HL-60 (cell line): ENCODE measurements around the gene CHCHD1.

ENCODE experiments used
- DNase-seq, 2 experiments: peaks; one replicate each; pipeline ENCODE4 v3.0.0-alpha.2; 2010 to 2020; ENCODE audit warnings: low read depth in 1 of 2, low spot score in 1 of 2
- H3K27ac ChIP-seq: fragments of 250-450 bp; sonication (Bioruptor Pico); replicated peaks from 2 replicates; pipeline ENCODE4 v1.5.1; 2020; ENCODE audit warnings: mild to moderate bottlenecking, moderate library complexity
- H3K27me3 ChIP-seq: fragments of 250-450 bp; sonication (Bioruptor Pico); 2 replicates; pipeline ENCODE4 v1.5.1; 2021; ENCODE audit warnings: mild to moderate bottlenecking, moderate library complexity; ENCODE audit not compliant: insufficient read depth, poor library complexity, severe bottlenecking
- H3K4me3 ChIP-seq: replicated peaks from 2 replicates; pipeline ENCODE4 v1.5.1; 2011; ENCODE audit warnings: mild to moderate bottlenecking, control low read depth, low read length; ENCODE audit not compliant: insufficient read depth
- GABPA ChIP-seq: IDR thresholded peaks from 2 replicates; pipeline ENCODE4 v1.6.1; 2012; ENCODE audit warnings: low read depth
- POLR2AphosphoS5 ChIP-seq: IDR thresholded peaks from 2 replicates; pipeline ENCODE4 v1.6.1; 2012; ENCODE audit warnings: low read depth
- REST ChIP-seq: IDR thresholded peaks from 2 replicates; pipeline ENCODE4 v1.6.1; 2012; ENCODE audit warnings: low read depth; ENCODE audit not compliant: insufficient replicate concordance
- SPI1 ChIP-seq: IDR thresholded peaks from 2 replicates; pipeline ENCODE4 v1.6.1; 2012; ENCODE audit warnings: low read depth, mild to moderate bottlenecking, borderline replicate concordance
- TF ChIP-seq, protein P1 (sequence below): IDR thresholded peaks from one replicate; pipeline ENCODE4 v1.5.1; 2011; ENCODE audit warnings: low read length, control low read depth, inconsistent platforms; ENCODE audit not compliant: insufficient read depth

The CHCHD1 gene

GRCh38 chr10:73763343-73763742 is 18.5 kb upstream of the CHCHD1 start:
- TF ChIP-seq GABPA: no peak
- peak; percentile 67 for TF ChIP-seq SPI1
- no peak for TF ChIP-seq POLR2AphosphoS5
- TF ChIP-seq REST: no peak
- TF ChIP-seq, protein P1, sequence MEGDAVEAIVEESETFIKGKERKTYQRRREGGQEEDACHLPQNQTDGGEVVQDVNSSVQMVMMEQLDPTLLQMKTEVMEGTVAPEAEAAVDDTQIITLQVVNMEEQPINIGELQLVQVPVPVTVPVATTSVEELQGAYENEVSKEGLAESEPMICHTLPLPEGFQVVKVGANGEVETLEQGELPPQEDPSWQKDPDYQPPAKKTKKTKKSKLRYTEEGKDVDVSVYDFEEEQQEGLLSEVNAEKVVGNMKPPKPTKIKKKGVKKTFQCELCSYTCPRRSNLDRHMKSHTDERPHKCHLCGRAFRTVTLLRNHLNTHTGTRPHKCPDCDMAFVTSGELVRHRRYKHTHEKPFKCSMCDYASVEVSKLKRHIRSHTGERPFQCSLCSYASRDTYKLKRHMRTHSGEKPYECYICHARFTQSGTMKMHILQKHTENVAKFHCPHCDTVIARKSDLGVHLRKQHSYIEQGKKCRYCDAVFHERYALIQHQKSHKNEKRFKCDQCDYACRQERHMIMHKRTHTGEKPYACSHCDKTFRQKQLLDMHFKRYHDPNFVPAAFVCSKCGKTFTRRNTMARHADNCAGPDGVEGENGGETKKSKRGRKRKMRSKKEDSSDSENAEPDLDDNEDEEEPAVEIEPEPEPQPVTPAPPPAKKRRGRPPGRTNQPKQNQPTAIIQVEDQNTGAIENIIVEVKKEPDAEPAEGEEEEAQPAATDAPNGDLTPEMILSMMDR: no peak
- no peak overlapping the region for H3K4me3 ChIP-seq
- no peak for DNase-seq
- H3K27me3 ChIP-seq: no peaks in the 10 kb centered on the region
- no peak overlapping the region for H3K27ac ChIP-seq

- H3K27ac ChIP-seq: no peak overlapping the region
- no peak for DNase-seq
- H3K27me3 ChIP-seq: no peaks in the 10 kb centered on the region
- TF ChIP-seq GABPA (no peak), POLR2AphosphoS5 (no peak), REST (no peak), SPI1 (no peak)
- TF ChIP-seq, protein P1: no peak
- no peak overlapping the region for H3K4me3 ChIP-seq
Measured at GRCh38 chr10:73765066-73765465, 16.8 kb upstream of the CHCHD1 start.

GRCh38 chr10:73768881-73769280 is 13.0 kb upstream of the CHCHD1 start:
- Histone ChIP-seq H3K27me3 (no peaks in the 10 kb centered on the region), H3K27ac (no peak overlapping the region), H3K4me3 (no peak overlapping the region)
- no peak for DNase-seq
- TF ChIP-seq SPI1 (no peak), POLR2AphosphoS5 (no peak), REST (no peak), GABPA (no peak)
- TF ChIP-seq, protein P1: no peak
